BLaER1 (cell line): ENCODE measurements around the gene RAPGEF1.
A peak's percentile ranks its signal among the peaks of the same experiment; 100 is the strongest.

Experiments used
- H3K27ac ChIP-seq: shearing (Covaris generic); formaldehyde crosslinking; 2 replicates; pipeline ENCODE4 v1.8.1; 2022
- H3K27me3 ChIP-seq: shearing (Covaris generic); formaldehyde crosslinking; 2 replicates; pipeline ENCODE4 v1.8.1; 2022
- H3K36me3 ChIP-seq: shearing (Covaris generic); formaldehyde crosslinking; 2 replicates; pipeline ENCODE4 v1.8.1; 2022
- H3K4me1 ChIP-seq: shearing (Covaris generic); formaldehyde crosslinking; 2 replicates; pipeline ENCODE4 v1.8.1; 2022
- H3K4me2 ChIP-seq: shearing (Covaris generic); formaldehyde crosslinking; 2 replicates; pipeline ENCODE4 v1.8.1; 2022
- H3K4me3 ChIP-seq: shearing (Covaris generic); formaldehyde crosslinking; 2 replicates; pipeline ENCODE4 v1.8.1; 2022
- H3K9ac ChIP-seq: shearing (Covaris generic); formaldehyde crosslinking; 2 replicates; pipeline ENCODE4 v1.8.1; 2022
- H3K9me3 ChIP-seq: shearing (Covaris generic); formaldehyde crosslinking; 2 replicates; pipeline ENCODE4 v1.8.1; 2022
- H4K20me1 ChIP-seq: shearing (Covaris generic); formaldehyde crosslinking; 2 replicates; pipeline ENCODE4 v1.8.1; 2022
- Cebpa-rat ChIP-seq: shearing (Covaris generic); IDR thresholded peaks from 2 replicates; pipeline ENCODE4 v1.8.1; 2022

The RAPGEF1 gene

GRCh38 chr9:131731644-131732043 is 8.2 kb downstream of the RAPGEF1 start:
- no peak for TF ChIP-seq Cebpa-rat
- Histone ChIP-seq H3K27ac (peak overlapping the region; percentile 88), H3K36me3 (no peaks in the 10 kb centered on the region), H4K20me1 (peaks cover 89% of the 10 kb centered on the region), H3K4me3 (peak overlapping the region; percentile 17), H3K4me1 (peaks cover 98% of the 10 kb centered on the region), H3K9me3 (no peaks in the 10 kb centered on the region), H3K4me2 (peak overlapping the region; percentile 98), H3K9ac (peak overlapping the region; percentile 57), H3K27me3 (no peaks in the 10 kb centered on the region)

DNA sequence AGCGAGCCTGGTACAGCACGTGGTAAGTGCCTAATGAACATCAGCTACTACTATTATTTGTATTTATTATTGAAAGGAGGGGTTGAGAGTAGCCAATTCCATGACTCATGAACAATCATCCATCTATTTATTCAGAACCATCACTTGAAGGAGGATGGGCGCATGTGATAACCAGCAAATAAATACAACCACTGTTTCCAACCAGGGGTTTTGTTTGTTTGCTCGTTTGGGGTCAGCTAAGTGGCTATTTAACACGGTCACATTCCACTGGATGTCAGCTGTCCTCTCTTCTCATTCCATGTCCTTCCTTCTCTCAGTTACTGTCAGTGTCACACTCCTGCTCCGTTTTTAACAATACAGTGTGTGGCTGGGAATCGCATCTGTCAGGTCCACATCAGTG is 8.6 kb downstream of the RAPGEF1 start:
- Histone ChIP-seq H3K36me3 (no peaks in the 10 kb centered on the region; the same call in 1 of the 2 replicates), H3K4me3 (0 out of 2 replicates have a peak overlapping the region, but pooled peaks have one; percentile 17), H4K20me1 (peaks cover 85% of the 10 kb centered on the region), H3K4me1 (peaks cover 98% of the 10 kb centered on the region), H3K4me2 (peak overlapping the region; percentile 98), H3K27ac (peak overlapping the region; percentile 88), H3K9me3 (peaks cover 3% of the 10 kb centered on the region; the same call in 1 of the 2 replicates), H3K27me3 (no peaks in the 10 kb centered on the region), H3K9ac (peak overlapping the region; percentile 57)
- TF ChIP-seq Cebpa-rat: no peak

- Histone ChIP-seq H4K20me1 (peaks cover 80% of the 10 kb centered on the region), H3K4me1 (peaks cover 98% of the 10 kb centered on the region), H3K27ac (peak overlapping the region; percentile 74), H3K9ac (peak overlapping the region; percentile 65; the same call in 1 of the 2 replicates), H3K9me3 (peaks cover 7% of the 10 kb centered on the region; the same call in 1 of the 2 replicates), H3K4me3 (peak overlapping the region; percentile 44), H3K4me2 (peak overlapping the region; percentile 98), H3K27me3 (no peaks in the 10 kb centered on the region), H3K36me3 (peaks cover 1% of the 10 kb centered on the region; the same call in 1 of the 2 replicates)
- TF ChIP-seq Cebpa-rat: no peak
Observed at GRCh38 chr9:131728961-131729360, 10.9 kb downstream of the RAPGEF1 start.

DNA sequence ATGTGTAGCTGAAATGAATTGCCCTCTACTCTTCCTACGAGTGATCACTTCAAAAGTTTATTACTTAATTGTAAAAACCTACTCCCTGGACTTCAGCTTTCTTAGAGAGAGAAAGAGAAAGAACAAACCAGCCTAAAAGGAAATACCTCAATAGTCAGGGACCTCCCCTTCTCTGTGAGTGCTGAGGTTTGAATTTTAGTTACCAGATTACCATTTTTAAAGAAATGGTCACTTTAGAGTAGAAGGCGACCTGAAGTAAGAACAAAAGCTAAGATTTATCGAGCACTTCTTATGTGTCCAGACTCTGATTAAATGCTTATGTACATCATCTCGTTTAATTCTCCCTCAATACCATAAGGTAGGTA is 11.3 kb downstream of the RAPGEF1 start:
- peak overlapping the region; percentile 65 for H3K9ac ChIP-seq
- H3K36me3 ChIP-seq: peaks cover 6% of the 10 kb centered on the region
- peak overlapping the region; percentile 98 for H3K4me2 ChIP-seq
- peaks cover 98% of the 10 kb centered on the region for H3K4me1 ChIP-seq
- H3K4me3 ChIP-seq: peak overlapping the region; percentile 44
- H3K9me3 ChIP-seq: peaks cover 12% of the 10 kb centered on the region; the same call in 1 of the 2 replicates
- peak overlapping the region; percentile 74 for H3K27ac ChIP-seq
- no peaks in the 10 kb centered on the region for H3K27me3 ChIP-seq
- no peak for TF ChIP-seq Cebpa-rat
- peaks cover 80% of the 10 kb centered on the region for H4K20me1 ChIP-seq

- Histone ChIP-seq H4K20me1 (peaks cover 79% of the 10 kb centered on the region), H3K27me3 (no peaks in the 10 kb centered on the region), H3K36me3 (peaks cover 8% of the 10 kb centered on the region), H3K4me3 (peak overlapping the region; percentile 44), H3K9ac (peak overlapping the region; percentile 65), H3K9me3 (peaks cover 15% of the 10 kb centered on the region; the same call in 1 of the 2 replicates), H3K27ac (peak overlapping the region; percentile 74), H3K4me2 (peak overlapping the region; percentile 98), H3K4me1 (peaks cover 99% of the 10 kb centered on the region)
- TF ChIP-seq Cebpa-rat: no peak
Observed at GRCh38 chr9:131727795-131728545, 11.9 kb downstream of the RAPGEF1 start.

DNA sequence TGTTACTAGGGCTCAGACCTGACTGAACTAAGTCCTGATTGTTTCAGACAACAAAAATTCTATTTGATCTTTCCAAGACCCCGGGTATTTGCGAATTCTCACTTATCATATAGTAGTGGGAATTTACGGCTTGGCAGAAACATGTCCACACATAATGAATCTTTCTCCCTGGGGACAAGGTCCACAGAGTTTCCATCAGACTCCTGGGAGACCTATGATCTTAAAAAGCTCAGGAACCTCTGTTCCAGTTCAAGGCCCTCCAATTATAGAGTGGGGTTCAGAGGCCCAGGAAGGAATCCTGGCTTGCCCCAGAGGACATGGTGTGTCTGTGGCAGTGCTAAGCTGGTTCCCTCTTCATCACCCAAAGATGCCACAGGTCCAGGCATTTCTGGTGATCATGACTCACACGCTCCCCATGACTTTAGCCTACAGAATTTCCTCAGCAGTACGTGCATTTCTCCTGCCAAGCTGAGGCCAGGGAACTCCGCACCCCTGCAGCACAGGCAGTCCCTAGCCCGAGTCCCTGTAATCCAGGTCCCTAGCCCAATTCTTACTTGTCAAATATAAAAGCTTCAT is 12.6 kb downstream of the RAPGEF1 start:
- H4K20me1 ChIP-seq: peaks cover 78% of the 10 kb centered on the region
- H3K9me3 ChIP-seq: peaks cover 15% of the 10 kb centered on the region; the same call in 1 of the 2 replicates
- H3K9ac ChIP-seq: peak overlapping the region; percentile 65; the same call in 1 of the 2 replicates
- peaks cover 15% of the 10 kb centered on the region for H3K36me3 ChIP-seq
- H3K4me3 ChIP-seq: 0 out of 2 replicates have a peak overlapping the region, but pooled peaks have one; percentile 44
- peak overlapping the region; percentile 98 for H3K4me2 ChIP-seq
- H3K27me3 ChIP-seq: no peaks in the 10 kb centered on the region
- H3K4me1 ChIP-seq: peaks cover 99% of the 10 kb centered on the region
- H3K27ac ChIP-seq: peak overlapping the region; percentile 74
- no peak for TF ChIP-seq Cebpa-rat

- Histone ChIP-seq H3K27ac (peak overlapping the region; percentile 73), H3K9ac (peak overlapping the region; percentile 46; the same call in 1 of the 2 replicates), H3K4me1 (peaks cover 99% of the 10 kb centered on the region), H3K36me3 (peaks cover 31% of the 10 kb centered on the region), H3K4me3 (peak overlapping the region; percentile 51), H3K4me2 (peak overlapping the region; percentile 98), H4K20me1 (peaks cover 80% of the 10 kb centered on the region), H3K27me3 (no peaks in the 10 kb centered on the region), H3K9me3 (peaks cover 15% of the 10 kb centered on the region; the same call in 1 of the 2 replicates)
- peak; percentile 81 for TF ChIP-seq Cebpa-rat
Observed at GRCh38 chr9:131724683-131725082, 15.2 kb downstream of the RAPGEF1 start.

DNA sequence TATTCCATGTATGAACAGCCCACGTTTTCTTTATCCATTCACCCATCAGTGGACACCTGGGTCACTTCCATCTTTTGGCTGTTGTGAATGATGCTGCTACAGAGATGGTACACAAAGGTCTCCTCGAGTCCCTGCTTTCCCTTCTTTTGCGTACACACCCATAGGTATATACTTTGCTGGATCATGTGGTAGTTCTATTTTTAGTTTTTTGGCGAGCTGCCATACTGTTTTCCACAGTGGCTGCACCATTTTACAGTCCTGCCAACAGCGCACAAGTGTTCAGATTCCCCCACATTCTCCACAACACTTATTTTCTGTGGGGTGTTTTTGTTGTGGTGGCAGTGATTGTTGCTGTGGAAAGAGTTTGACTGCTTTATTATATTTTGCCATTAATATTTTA is 16.2 kb downstream of the RAPGEF1 start:
- peak overlapping the region; percentile 98 for H3K4me2 ChIP-seq
- H3K4me1 ChIP-seq: peaks cover 97% of the 10 kb centered on the region
- no peak overlapping the region for H3K4me3 ChIP-seq
- H3K36me3 ChIP-seq: peaks cover 31% of the 10 kb centered on the region
- no peaks in the 10 kb centered on the region for H3K27me3 ChIP-seq
- 0 out of 2 replicates have a peak overlapping the region, but pooled peaks have one; percentile 73 for H3K27ac ChIP-seq
- peaks cover 82% of the 10 kb centered on the region for H4K20me1 ChIP-seq
- TF ChIP-seq Cebpa-rat: no peak
- H3K9me3 ChIP-seq: peaks cover 15% of the 10 kb centered on the region; the same call in 1 of the 2 replicates
- H3K9ac ChIP-seq: no peak overlapping the region

GRCh38 chr9:131722255-131722654 is 17.6 kb downstream of the RAPGEF1 start:
- Histone ChIP-seq H3K36me3 (peaks cover 42% of the 10 kb centered on the region), H3K4me3 (no peak overlapping the region), H3K9me3 (peaks cover 15% of the 10 kb centered on the region; the same call in 1 of the 2 replicates), H4K20me1 (peaks cover 82% of the 10 kb centered on the region), H3K4me1 (peaks cover 97% of the 10 kb centered on the region), H3K4me2 (peak overlapping the region; percentile 98), H3K27ac (peak overlapping the region; percentile 47; the same call in 1 of the 2 replicates), H3K27me3 (no peaks in the 10 kb centered on the region), H3K9ac (no peak overlapping the region)
- no peak for TF ChIP-seq Cebpa-rat

- Histone ChIP-seq H3K4me3 (no peak overlapping the region), H3K9ac (no peak overlapping the region), H3K4me1 (peaks cover 91% of the 10 kb centered on the region), H3K36me3 (peaks cover 52% of the 10 kb centered on the region), H3K4me2 (no peak overlapping the region), H4K20me1 (peaks cover 90% of the 10 kb centered on the region), H3K27ac (no peak overlapping the region), H3K27me3 (no peaks in the 10 kb centered on the region), H3K9me3 (peaks cover 10% of the 10 kb centered on the region; the same call in 1 of the 2 replicates)
- TF ChIP-seq Cebpa-rat: no peak
Observed at GRCh38 chr9:131721076-131721475, 18.8 kb downstream of the RAPGEF1 start.
